H1 (cell line): Measurements from ENCODE around the gene BIRC5. TPM values are rescaled to one million over a fixed set of nuclear protein-coding genes. Genes with fewer than 3 reads are reported as not detected.
"Not testable (repeated sequence)": the region's sequence is repeated elsewhere in the genome, so short reads cannot be mapped to it uniquely, and the experiment has no call there.

Experiments used
- CTCF ChIA-PET: fragments of 300-600 bp; sonication (Branson Sonifier 250); formaldehyde crosslinking; loops from one replicate; lab custom pipeline; 2021; ENCODE audit not compliant: partially characterized antibody; lab: Charles Lee
- POLR2A ChIA-PET: fragments of 300-600 bp; sonication (Branson Sonifier 250); formaldehyde crosslinking; loops from one replicate; lab custom pipeline; 2021; ENCODE audit warnings: inconsistent platforms; ENCODE audit not compliant: partially characterized antibody; lab: Charles Lee
- DNase-seq, 2 experiments: peaks; one replicate each; pipeline versions ENCODE4 v3.0.0 to v3.0.0-alpha.2; 2010 to 2022; ENCODE audit warnings: low spot score in 2 of 2, low read depth in 1 of 2, mixed read lengths in 1 of 2
- FAIRE-seq: peaks from 2 replicates; lab custom pipeline; 2011; peaks lifted over from hg19 to GRCh38; lab: Jason Lieb, UNC
- H2AFZ ChIP-seq: 2 replicates; pipeline ENCODE4 v1.8.1; 2012; ENCODE audit warnings: low read length, inconsistent platforms
- H2AK5ac ChIP-seq: 2 replicates; pipeline ENCODE4 v1.6.1; 2013; ENCODE audit warnings: low read depth, low read length
- H2BK120ac ChIP-seq: replicated peaks from 2 replicates; pipeline ENCODE3; 2013; ENCODE audit warnings: low read depth, low read length, inconsistent platforms
- H2BK12ac ChIP-seq: 2 replicates; pipeline ENCODE4 v1.6.1; 2013; ENCODE audit warnings: low read depth, low read length
- H2BK15ac ChIP-seq: 2 replicates; pipeline ENCODE4 v1.6.1; 2013; ENCODE audit warnings: low read length
- H2BK20ac ChIP-seq: 2 replicates; pipeline ENCODE4 v1.6.1; 2013; ENCODE audit warnings: low read length
- H2BK5ac ChIP-seq: 2 replicates; pipeline ENCODE4 v1.6.1; 2013; ENCODE audit warnings: low read depth, low read length
- H3K14ac ChIP-seq: 2 replicates; pipeline ENCODE4 v1.6.1; 2013; ENCODE audit warnings: inconsistent platforms; ENCODE audit not compliant: insufficient read length
- H3K18ac ChIP-seq: 2 replicates; pipeline ENCODE4 v1.6.1; 2013; ENCODE audit warnings: low read length; ENCODE audit errors: extremely low read depth
- H3K23ac ChIP-seq: 2 replicates; pipeline ENCODE4 v1.6.1; 2013; ENCODE audit warnings: inconsistent platforms; ENCODE audit not compliant: insufficient read length
- H3K23me2 ChIP-seq: 2 replicates; pipeline ENCODE4 v1.6.1; 2013; ENCODE audit warnings: low read depth, low read length
- H3K27ac ChIP-seq: 2 replicates; pipeline ENCODE4 v1.6.1; 2011; ENCODE audit warnings: low read depth, low read length, inconsistent platforms
- H3K27me3 ChIP-seq, 4 experiments: replicated peaks in 1 of 4; 1 replicate in 1 of 4; 2 replicates in 3 of 4; pipeline versions ENCODE4 v1.6.1 to v1.8.1; 2011 to 2013; ENCODE audit warnings: low read length in 3 of 4, mild to moderate bottlenecking in 3 of 4, inconsistent platforms in 2 of 4, mixed read lengths in 2 of 4, moderate library complexity in 1 of 4; ENCODE audit not compliant: control insufficient read depth in 3 of 4, insufficient read depth in 3 of 4; ENCODE audit errors: extremely low read depth in 1 of 4
- H3K36me3 ChIP-seq, 4 experiments: 2 replicates each; pipeline versions ENCODE4 v1.6.1 to v1.8.1; 2011 to 2013; ENCODE audit warnings: mild to moderate bottlenecking in 4 of 4, low read length in 3 of 4, moderate library complexity in 2 of 4, control low read depth in 1 of 4, inconsistent platforms in 1 of 4; ENCODE audit not compliant: insufficient read depth in 4 of 4, control insufficient read depth in 2 of 4
- H3K4ac ChIP-seq: replicated peaks from 2 replicates; pipeline ENCODE3; 2013; ENCODE audit warnings: low read length, low read depth, mixed read lengths, inconsistent platforms; ENCODE audit not compliant: insufficient read length
- H3K4me1 ChIP-seq, 4 experiments: replicated peaks in 1 of 4; 1 replicate in 1 of 4; 2 replicates in 3 of 4; pipeline versions ENCODE4 v1.6.1 to v1.8.1; 2011 to 2013; ENCODE audit warnings: low read length in 3 of 4, inconsistent platforms in 2 of 4, mixed read lengths in 1 of 4; ENCODE audit not compliant: insufficient read depth in 4 of 4, control insufficient read depth in 3 of 4
- H3K4me2 ChIP-seq, 2 experiments: 2 replicates each; pipeline versions ENCODE4 v1.6.1 to v1.8.1; 2011 to 2013; ENCODE audit warnings: low read depth in 2 of 2, low read length in 2 of 2, control low read depth in 1 of 2, inconsistent platforms in 1 of 2, mild to moderate bottlenecking in 1 of 2; ENCODE audit not compliant: insufficient read depth in 1 of 2
- H3K4me3 ChIP-seq, 4 experiments: fragments of 200-600, 300-600 bp in 1 of 4; sonication (generic), shearing (Covaris generic), sonication (Bioruptor Twin) in 1 of 4; 2 replicates each; pipeline versions ENCODE4 v1.5.1 to v1.8.1; 2011 to 2016; ENCODE audit warnings: low read length in 4 of 4, low read depth in 3 of 4, control low read depth in 2 of 4, inconsistent platforms in 2 of 4, mild to moderate bottlenecking in 2 of 4, mixed read lengths in 1 of 4, moderate library complexity in 1 of 4; ENCODE audit not compliant: insufficient read depth in 2 of 4; ENCODE audit errors: extremely low read depth in 1 of 4
- H3K56ac ChIP-seq: replicated peaks from 2 replicates; pipeline ENCODE3; 2013; ENCODE audit warnings: low read depth, mild to moderate bottlenecking, mixed read lengths, low read length, inconsistent platforms; ENCODE audit not compliant: insufficient read length
- H3K79me1 ChIP-seq: 2 replicates; pipeline ENCODE4 v1.6.1; 2013; ENCODE audit warnings: low read depth, low read length, control low read depth
- H3K79me2 ChIP-seq, 2 experiments: 2 replicates each; pipeline versions ENCODE4 v1.6.1 to v1.8.1; 2012 to 2013; ENCODE audit warnings: low read length in 2 of 2, mild to moderate bottlenecking in 2 of 2, inconsistent platforms in 1 of 2; ENCODE audit not compliant: insufficient read depth in 2 of 2, control insufficient read depth in 1 of 2
- H3K9ac ChIP-seq, 4 experiments: replicated peaks in 1 of 4; 1 replicate in 1 of 4; 2 replicates in 3 of 4; pipeline versions ENCODE4 v1.6.1 to v1.8.1; 2011 to 2013; ENCODE audit warnings: low read depth in 3 of 4, low read length in 3 of 4, control low read depth in 2 of 4, mild to moderate bottlenecking in 2 of 4, moderate library complexity in 2 of 4, inconsistent platforms in 1 of 4; ENCODE audit errors: extremely low read depth in 1 of 4
- H3K9me3 ChIP-seq, 2 experiments: 2 replicates each; pipeline versions ENCODE4 v1.6.1 to v1.8.1; 2012 to 2013; ENCODE audit warnings: mild to moderate bottlenecking in 2 of 2, moderate library complexity in 2 of 2, control low read depth in 1 of 2, inconsistent platforms in 1 of 2, low read depth in 1 of 2, low read length in 1 of 2, mixed read lengths in 1 of 2; ENCODE audit not compliant: insufficient read depth in 2 of 2
- H4K20me1 ChIP-seq, 2 experiments: replicated peaks in 1 of 2; 2 replicates each; pipeline versions ENCODE3 to v1.8.1; 2011 to 2013; ENCODE audit warnings: inconsistent platforms in 2 of 2, low read length in 2 of 2, mild to moderate bottlenecking in 1 of 2; ENCODE audit not compliant: insufficient read depth in 2 of 2, control insufficient read depth in 1 of 2
- H4K5ac ChIP-seq: 2 replicates; pipeline ENCODE4 v1.6.1; 2013; ENCODE audit warnings: low read length, low read depth, mixed read lengths, inconsistent platforms; ENCODE audit not compliant: insufficient read length
- H4K8ac ChIP-seq: 2 replicates; pipeline ENCODE4 v1.8.0; 2013; ENCODE audit warnings: mild to moderate bottlenecking, moderate library complexity, low read length, inconsistent platforms; ENCODE audit not compliant: insufficient read depth; ENCODE audit errors: extremely low read depth
- H4K91ac ChIP-seq: replicated peaks from 2 replicates; pipeline ENCODE3; 2013; ENCODE audit warnings: low read length, mixed read lengths, inconsistent platforms; ENCODE audit not compliant: insufficient read length
- ATF3 ChIP-seq: IDR thresholded peaks from 2 replicates; pipeline ENCODE4 v1.6.1; 2011; ENCODE audit warnings: low read depth, mild to moderate bottlenecking, low read length; ENCODE audit not compliant: insufficient read depth
- HDAC2 ChIP-seq, 2 experiments: fragments of 300-600 bp in 1 of 2; sonication (generic) in 1 of 2; IDR thresholded peaks; 2 replicates each; pipeline ENCODE4 v1.6.1; 2011 to 2012; ENCODE audit warnings: low read depth in 2 of 2, low read length in 2 of 2, mild to moderate bottlenecking in 2 of 2, moderate library complexity in 2 of 2, borderline replicate concordance in 1 of 2, inconsistent platforms in 1 of 2
- WGBS, 2 experiments: shearing (Covaris generic) in 1 of 2; methylation state at CpG; one replicate each; pipeline versions ENCODE4 v1.1.6 to v1.1.7; 2013 to 2015; ENCODE audit warnings: low lambda C conversion rate in 2 of 2, mixed read lengths in 2 of 2, inconsistent platforms in 1 of 2, low coverage in 1 of 2, missing lambda C conversion rate in 1 of 2; ENCODE audit not compliant: insufficient replicate concordance in 2 of 2, insufficient coverage in 1 of 2, insufficient read length in 1 of 2; ENCODE audit errors: extremely low coverage in 1 of 2, missing lambda C conversion rate in 1 of 2; 5-methylcytosine and 5-hydroxymethylcytosine counted together
- polyA plus RNA-seq, 7 experiments: library from polyadenylated mRNA; depleted of rRNA in 3 of 7; stranded (reverse) in 5 of 7; unstranded in 2 of 7; fragments of >200 nt in 5 of 7; fragments of 200-250 nt in 2 of 7; gene quantifications; 1 replicate in 5 of 7; 2 replicates in 1 of 7; 4 replicates in 1 of 7; pipeline versions ENCODE4 v1.2.1 to v1.2.3, GENCODE V29; 2011 to 2013; ENCODE audit warnings: missing spikeins in 2 of 7, mixed read lengths in 2 of 7
- total RNA-seq: library from RNA; stranded (reverse); fragmentation: NEBNext Ultra II Directional; extraction: Animal tissue kit (Norgen Biotek cat#: 25700); gene quantifications from 2 replicates; pipeline ENCODE4 v1.2.1, GENCODE V29; 2021

Gene BIRC5
- total and polyA plus RNA-seq, 2 of the 8 experiments (the other 6 are each of a cell fraction or from before 2014, with no cell fraction given): 42.2 to 108 TPM

- TF ChIP-seq ATF3 (no peak), HDAC2 (IDR thresholded peaks at IDR 0.05; ENCODE audit: borderline replicate concordance in 1 of 2, low read depth in 2 of 2, low read length in 2 of 2) (no peak)
Measured at GRCh38 chr17:78252701-78253635, 38.9 kb downstream of the BIRC5 start (continued).

GRCh38 chr17:78253636-78253945 is 39.5 kb downstream of the BIRC5 start:
- CTCF ChIA-PET: interaction anchor here (4.9 kb wide), 1 partner anchor 26 kb away, joined by 28 read pairs; no protein-coding TSS in a partner anchor
- H3K36me3 ChIP-seq, H2AFZ ChIP-seq, H3K27ac ChIP-seq, H3K23ac ChIP-seq, H3K79me2 ChIP-seq, H2BK15ac ChIP-seq, POLR2A ChIA-PET, H3K27me3 ChIP-seq, H2BK120ac ChIP-seq, H2BK20ac ChIP-seq, H4K20me1 ChIP-seq, H2AK5ac ChIP-seq, DNase-seq, H3K14ac ChIP-seq, H3K79me1 ChIP-seq, H3K9me3 ChIP-seq, FAIRE-seq, H3K18ac ChIP-seq, H3K23me2 ChIP-seq, H3K4ac ChIP-seq, H3K56ac ChIP-seq: not testable (repeated sequence)
- H3K4me1 ChIP-seq: peaks cover 0 to 39% (median 29%) of the 10 kb centered on the region in 4 experiments; a peak in 6 of 7 replicates
- H4K91ac ChIP-seq: peak overlapping the region; percentile 98
- peak overlapping the region in 1 of 4 experiments; percentile 88; a peak in 2 of 7 replicates for H3K9ac ChIP-seq
- H4K8ac ChIP-seq: peak overlapping the region; percentile 94; the same call in 1 of the 2 replicates
- 0 out of 2 replicates have a peak overlapping the region, but pooled peaks have one; percentile 12 for H2BK12ac ChIP-seq
- peak overlapping the region; percentile 62 to 72 (median 66) for H3K4me3 ChIP-seq
- H3K4me2 ChIP-seq: peak overlapping the region; percentile 61 to 83
- H2BK5ac ChIP-seq: 0 out of 2 replicates have a peak overlapping the region, but pooled peaks have one; percentile 91
- 80% methylated on average over 12 of the region's 12 CpGs; no CpG with 5 or more reads in 1 of the 2 experiments for WGBS, 2 experiments
- H4K5ac ChIP-seq: peak overlapping the region; percentile 90
